ENCODE results near the gene HIVEP2.

DNA sequence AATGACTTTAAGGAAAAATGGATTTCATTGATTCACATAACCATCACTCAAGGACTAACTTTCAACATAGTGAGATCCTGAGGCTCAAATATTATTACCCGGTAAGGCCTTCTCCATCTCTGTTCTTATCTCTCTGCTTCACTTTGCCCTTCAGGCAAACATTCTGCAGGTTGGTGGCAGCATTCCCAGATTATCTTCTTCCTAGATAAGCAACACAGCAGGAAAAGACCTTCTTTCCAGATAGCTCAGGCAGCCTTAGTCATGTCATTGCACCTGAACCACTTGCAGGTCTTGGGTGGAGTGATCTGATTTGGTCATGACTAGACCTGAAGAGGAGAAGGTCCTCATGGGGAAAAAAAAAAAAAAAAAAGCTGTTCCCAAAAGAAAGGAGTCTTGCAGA lies 5.3 kb upstream of the HIVEP2 start:
- TF ChIP-seq, protein P1, sequence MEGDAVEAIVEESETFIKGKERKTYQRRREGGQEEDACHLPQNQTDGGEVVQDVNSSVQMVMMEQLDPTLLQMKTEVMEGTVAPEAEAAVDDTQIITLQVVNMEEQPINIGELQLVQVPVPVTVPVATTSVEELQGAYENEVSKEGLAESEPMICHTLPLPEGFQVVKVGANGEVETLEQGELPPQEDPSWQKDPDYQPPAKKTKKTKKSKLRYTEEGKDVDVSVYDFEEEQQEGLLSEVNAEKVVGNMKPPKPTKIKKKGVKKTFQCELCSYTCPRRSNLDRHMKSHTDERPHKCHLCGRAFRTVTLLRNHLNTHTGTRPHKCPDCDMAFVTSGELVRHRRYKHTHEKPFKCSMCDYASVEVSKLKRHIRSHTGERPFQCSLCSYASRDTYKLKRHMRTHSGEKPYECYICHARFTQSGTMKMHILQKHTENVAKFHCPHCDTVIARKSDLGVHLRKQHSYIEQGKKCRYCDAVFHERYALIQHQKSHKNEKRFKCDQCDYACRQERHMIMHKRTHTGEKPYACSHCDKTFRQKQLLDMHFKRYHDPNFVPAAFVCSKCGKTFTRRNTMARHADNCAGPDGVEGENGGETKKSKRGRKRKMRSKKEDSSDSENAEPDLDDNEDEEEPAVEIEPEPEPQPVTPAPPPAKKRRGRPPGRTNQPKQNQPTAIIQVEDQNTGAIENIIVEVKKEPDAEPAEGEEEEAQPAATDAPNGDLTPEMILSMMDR (IDR thresholded peaks at IDR 0.05; ENCODE audit: insufficient read depth, low read length) = no peak
- TF ChIP-seq POLR2AphosphoS5 (IDR thresholded peaks at IDR 0.05; ENCODE audit: low read depth) (no peak), GABPA (IDR thresholded peaks at IDR 0.05; ENCODE audit: low read depth) (no peak)
- TF ChIP-seq, protein P2, sequence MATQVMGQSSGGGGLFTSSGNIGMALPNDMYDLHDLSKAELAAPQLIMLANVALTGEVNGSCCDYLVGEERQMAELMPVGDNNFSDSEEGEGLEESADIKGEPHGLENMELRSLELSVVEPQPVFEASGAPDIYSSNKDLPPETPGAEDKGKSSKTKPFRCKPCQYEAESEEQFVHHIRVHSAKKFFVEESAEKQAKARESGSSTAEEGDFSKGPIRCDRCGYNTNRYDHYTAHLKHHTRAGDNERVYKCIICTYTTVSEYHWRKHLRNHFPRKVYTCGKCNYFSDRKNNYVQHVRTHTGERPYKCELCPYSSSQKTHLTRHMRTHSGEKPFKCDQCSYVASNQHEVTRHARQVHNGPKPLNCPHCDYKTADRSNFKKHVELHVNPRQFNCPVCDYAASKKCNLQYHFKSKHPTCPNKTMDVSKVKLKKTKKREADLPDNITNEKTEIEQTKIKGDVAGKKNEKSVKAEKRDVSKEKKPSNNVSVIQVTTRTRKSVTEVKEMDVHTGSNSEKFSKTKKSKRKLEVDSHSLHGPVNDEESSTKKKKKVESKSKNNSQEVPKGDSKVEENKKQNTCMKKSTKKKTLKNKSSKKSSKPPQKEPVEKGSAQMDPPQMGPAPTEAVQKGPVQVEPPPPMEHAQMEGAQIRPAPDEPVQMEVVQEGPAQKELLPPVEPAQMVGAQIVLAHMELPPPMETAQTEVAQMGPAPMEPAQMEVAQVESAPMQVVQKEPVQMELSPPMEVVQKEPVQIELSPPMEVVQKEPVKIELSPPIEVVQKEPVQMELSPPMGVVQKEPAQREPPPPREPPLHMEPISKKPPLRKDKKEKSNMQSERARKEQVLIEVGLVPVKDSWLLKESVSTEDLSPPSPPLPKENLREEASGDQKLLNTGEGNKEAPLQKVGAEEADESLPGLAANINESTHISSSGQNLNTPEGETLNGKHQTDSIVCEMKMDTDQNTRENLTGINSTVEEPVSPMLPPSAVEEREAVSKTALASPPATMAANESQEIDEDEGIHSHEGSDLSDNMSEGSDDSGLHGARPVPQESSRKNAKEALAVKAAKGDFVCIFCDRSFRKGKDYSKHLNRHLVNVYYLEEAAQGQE (IDR thresholded peaks at IDR 0.05; ENCODE audit: insufficient replicate concordance, low read depth) = no peak

Measured in HL-60 (cell line).